ENCODE measurements around the gene RPS25. TPM values are rescaled to one million over a fixed set of nuclear protein-coding genes. Genes with fewer than 3 reads are reported as not detected.
"Not testable (repeated sequence)": the region's sequence is repeated elsewhere in the genome, so short reads cannot be mapped to it uniquely, and the experiment has no call there.

Gene RPS25
- total RNA-seq = 458 and 629 TPM in 2 replicates

DNA sequence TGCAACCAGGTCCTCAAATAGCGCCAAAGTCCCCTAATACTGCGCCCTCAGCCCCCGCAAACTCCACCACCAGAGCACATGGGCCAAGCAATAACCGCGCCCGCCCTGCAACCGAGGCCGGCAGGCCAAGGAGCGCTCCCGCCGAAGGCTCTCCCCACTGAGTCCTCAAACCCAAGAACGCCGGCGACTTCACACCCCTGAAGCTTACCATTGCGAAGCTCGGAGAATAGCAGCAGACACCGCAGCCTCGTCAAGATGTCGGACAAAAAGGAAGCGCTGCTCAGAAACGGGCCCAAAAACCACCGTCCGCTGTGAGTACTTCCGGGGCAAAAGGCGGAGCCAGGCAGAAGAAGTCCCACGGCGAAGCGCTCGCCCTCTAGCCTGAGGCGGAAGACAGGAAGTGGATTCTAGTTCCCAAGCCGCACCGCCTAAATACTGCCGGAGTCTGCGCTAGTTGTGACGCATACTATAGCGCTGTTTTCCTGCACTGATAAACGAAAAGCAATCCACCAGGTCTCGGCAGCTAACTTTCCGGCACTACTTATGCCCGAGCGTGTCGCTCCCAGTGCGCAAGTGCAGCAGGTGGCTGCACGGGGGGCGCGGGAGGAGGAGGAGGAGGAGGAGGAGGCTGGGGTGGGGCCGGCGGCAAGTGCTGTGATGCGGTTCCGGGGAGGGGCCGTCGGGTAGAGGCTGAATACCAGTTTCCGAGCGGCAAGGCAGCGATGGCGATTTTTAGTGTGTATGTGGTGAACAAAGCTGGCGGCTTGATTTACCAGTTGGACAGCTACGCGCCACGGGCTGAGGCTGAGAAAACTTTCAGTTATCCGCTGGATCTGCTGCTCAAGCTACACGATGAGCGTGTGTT is at the start of gene RPS25, which contains the start of gene TRAPPC4:
Gene RPS25 (minus strand): TSS at position 270 of the 865 bp plus-strand sequence. CDS start 59 bp downstream, at position 211.
Gene TRAPPC4 (plus strand): TSS at position 693 of the 865 bp plus-strand sequence. CDS start 30 bp downstream, at position 723.
- peak; percentile 93 to 97 for DNase-seq (ENCODE audit: low read depth in 2 of 2)

DNA sequence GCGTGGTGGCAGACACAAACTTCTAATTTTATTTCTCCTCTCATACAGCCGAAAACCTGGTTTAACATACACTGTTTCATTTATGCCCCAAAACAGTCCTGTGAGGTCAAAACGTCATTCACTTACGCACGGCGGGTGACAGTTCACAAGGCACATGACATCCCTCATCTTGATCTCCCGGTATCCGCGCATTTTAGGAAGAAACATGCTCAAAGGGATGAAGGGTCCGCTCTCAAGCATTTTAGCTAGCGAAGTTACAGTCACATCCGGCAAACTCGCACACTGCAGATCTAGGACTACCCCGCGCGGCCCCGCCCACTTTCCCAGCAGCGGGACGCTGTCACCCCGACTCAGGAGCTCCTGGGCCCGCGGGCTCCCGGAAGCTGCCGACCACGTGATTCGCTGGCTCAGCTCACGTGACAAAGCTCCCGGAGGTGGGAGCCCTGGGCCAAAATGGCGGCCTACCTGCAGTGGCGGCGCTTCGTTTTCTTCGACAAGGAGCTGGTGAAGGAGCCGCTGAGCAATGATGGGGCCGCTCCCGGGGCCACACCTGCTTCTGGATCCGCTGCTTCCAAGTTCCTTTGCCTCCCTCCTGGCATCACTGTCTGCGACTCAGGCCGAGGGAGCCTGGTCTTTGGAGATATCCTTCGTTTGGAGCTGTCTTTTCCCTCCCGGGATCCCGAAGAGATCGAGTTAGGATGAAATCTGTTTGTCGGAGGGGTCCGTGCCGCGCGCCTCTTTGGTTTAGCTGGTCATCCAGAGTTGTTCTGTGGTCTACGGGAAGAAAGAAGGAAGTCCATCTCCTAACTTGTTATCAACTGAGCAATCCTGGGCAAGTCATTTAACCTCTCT is 49.5 kb upstream of the RPS25 start, which contains the start of gene VPS11:
Gene VPS11 (plus strand): TSS at position 448 of the 852 bp plus-strand sequence. CDS start 6 bp downstream, at position 454.
- DNase-seq (ENCODE audit: low read depth in 2 of 2) = peak; percentile 86 to 96

GRCh38 chr11:119065369-119065768 is 47.2 kb upstream of the RPS25 start:
- DNase-seq (ENCODE audit: low read depth in 2 of 2) = peak; percentile 25 to 60

DNA sequence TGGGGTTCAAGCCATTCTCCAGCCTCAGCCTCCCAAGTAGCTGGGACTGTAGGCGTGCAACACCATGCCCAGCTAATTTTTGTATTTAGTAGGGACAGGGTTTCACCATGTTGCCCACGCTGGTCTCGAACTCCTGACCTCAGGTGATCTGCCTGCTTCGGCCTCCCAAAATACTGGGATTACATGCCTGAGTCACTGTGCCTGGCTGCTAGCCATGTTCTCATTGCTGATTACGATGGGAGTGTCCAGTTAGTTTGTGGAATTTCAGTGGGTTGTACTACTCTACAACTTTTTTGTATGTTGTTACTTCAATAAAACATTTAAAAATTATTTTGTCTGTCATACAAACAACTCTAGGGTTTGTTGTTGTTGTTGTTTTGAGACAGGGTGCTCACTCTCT is 44.6 kb upstream of the RPS25 start:
- DNase-seq (ENCODE audit: low read depth in 2 of 2) = no peak

DNA sequence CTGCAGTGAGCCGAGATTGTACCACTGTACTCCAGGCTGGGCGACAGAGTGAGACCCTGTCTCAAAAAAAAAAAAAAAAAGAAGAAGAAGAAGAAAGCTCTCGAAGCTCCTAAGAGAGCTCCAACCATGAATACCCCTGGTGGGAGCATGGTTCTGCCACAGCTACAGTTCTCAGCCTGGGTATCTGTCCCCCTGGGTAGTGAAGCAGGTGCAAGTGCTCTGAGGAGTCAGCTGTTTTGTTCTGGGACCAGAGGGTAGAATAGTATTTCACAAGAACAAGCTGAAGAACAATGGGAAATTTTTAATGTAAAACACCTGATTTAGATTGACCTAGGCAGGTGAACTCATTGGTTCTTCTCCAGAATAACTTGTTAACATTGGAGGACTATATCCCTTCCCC is 43.1 kb upstream of the RPS25 start:
- DNase-seq (ENCODE audit: low read depth in 2 of 2) = no peak

- not testable (repeated sequence) for DNase-seq (ENCODE audit: low read depth in 2 of 2)
Observed at GRCh38 chr11:119059128-119059527, 41.0 kb upstream of the RPS25 start.

GRCh38 chr11:119057000-119057769 is 39.0 kb upstream of the RPS25 start, which contains the start of gene HYOU1:
Gene HYOU1, minus strand, starts transcription at chr11:119057205. Its CDS starts 1,045 bp downstream, at chr11:119056160.
- peak; percentile 87 to 98 for DNase-seq (ENCODE audit: low read depth in 2 of 2)

GRCh38 chr11:119056421-119056999 is 38.4 kb upstream of the RPS25 start:
- peak in 1 of 2 donors; percentile 47 for DNase-seq (ENCODE audit: low read depth in 2 of 2)

- peak in 1 of 2 donors; percentile 54 for DNase-seq (ENCODE audit: low read depth in 2 of 2)
Observed at GRCh38 chr11:119055901-119056300, 37.8 kb upstream of the RPS25 start.

GRCh38 chr11:119054418-119054817 is 36.3 kb upstream of the RPS25 start:
- no peak for DNase-seq (ENCODE audit: low read depth in 2 of 2)

DNA sequence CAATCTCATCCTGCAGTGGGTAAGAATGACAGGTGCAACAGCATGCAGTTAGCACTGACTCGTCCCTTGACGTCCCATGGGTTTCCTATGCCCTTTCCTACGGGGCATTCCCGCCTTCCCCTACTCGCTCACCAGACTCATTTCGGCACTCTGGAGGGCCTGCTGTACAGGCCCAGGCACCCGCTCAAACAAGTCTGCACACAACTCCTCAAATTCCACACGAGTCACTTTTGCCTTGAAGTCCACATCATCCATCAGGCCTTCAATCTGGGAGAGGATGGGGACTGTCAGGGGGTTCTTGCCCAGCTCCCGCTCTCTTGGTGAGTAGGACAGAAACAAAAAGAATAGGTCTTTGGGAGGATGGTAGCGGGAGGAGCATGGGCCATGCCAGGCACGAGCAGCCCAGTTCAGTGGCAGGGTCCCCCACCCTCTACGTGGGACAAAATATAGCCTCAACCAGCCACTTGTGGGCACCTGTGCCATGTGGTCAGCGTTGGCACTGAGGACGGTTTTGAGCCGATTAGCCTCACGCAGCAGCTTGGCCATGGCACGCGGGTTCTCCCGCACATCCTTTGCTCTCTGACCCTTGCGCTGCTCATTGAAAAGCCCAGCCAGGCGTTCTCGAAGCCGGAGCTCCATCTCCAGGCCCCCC is 34.1 kb upstream of the RPS25 start:
- DNase-seq (ENCODE audit: low read depth in 2 of 2) = no peak

DNA sequence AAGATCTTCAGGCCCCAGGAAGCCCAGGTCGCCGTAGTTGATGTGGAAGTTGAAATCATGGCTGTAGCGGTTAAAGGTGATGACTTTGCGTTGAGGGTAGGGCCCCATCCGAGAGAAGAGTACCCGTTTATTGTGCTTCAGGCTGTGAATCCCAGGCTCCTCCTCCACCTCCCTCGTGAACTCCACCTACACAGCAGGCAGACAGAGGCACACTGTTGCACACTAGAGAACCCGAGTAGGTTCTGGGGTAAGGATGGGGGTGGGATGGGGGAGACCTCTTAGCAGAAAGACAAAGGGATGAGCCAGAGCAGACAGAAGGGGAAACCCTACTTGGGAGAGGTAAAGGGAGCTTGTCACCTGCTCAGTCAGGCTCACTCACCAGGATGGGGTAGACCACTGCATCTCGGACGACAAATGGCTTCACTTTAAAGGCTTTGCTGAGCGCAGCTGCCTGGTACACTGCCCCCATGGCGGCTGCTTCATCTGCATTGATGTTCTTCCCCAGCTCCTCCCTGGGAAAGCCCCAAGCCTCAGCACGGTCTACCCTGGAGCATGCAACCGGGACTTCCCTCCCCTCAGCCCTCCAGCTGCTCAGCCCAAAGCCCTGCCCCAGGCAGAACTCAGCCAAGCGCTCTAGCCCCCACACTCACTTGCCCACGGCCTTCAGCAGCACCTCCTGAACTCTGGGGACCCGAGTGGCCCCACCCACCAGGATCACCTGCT is 33.5 kb upstream of the RPS25 start:
- no peak for DNase-seq (ENCODE audit: low read depth in 2 of 2)

- no peak for DNase-seq (ENCODE audit: low read depth in 2 of 2)
Observed at GRCh38 chr11:119049081-119049480, 30.9 kb upstream of the RPS25 start.

DNA sequence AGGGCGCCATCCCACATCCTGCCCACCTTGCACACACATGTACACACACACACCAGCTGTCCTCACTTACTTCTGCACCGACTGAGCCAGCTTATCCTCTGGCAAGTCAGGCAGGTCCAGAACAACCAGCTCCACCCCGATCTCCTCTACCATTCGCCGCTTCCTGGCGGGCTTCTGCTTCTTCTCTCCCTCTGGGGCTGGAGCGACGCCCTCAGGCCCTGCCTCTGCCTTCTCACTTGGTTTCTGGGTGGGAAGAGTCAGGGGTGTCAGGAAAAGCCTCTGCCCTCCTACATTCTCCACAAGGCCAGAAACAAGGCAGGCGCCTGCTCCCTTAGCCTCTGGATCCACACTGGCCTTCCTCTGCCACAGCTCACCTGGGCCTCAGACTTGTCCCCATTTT is 30.5 kb upstream of the RPS25 start:
- no peak for DNase-seq (ENCODE audit: low read depth in 2 of 2)

GRCh38 chr11:119047205-119047604 is 29.1 kb upstream of the RPS25 start:
- no peak for DNase-seq (ENCODE audit: low read depth in 2 of 2)

DNA sequence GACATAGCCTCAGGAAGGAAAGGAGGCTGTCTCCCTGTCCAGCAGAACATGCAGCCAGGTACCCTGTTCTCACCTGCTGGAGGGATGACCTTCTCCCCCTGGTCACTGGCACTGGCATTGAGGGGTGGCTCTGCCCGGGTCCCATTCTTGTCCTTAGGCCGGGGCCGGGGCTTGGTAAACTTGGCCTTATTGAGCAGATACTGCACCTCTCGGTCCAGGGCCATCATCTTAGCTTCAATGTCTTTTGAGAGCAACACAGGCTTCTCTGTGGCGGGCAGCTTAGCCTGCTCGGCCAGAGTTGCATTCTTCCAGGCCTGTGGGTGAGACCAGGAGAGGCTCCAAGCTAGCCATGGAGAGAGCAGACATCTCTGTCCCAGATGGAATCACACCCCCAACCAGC is 28.3 kb upstream of the RPS25 start:
- DNase-seq (ENCODE audit: low read depth in 2 of 2) = no peak

DNA sequence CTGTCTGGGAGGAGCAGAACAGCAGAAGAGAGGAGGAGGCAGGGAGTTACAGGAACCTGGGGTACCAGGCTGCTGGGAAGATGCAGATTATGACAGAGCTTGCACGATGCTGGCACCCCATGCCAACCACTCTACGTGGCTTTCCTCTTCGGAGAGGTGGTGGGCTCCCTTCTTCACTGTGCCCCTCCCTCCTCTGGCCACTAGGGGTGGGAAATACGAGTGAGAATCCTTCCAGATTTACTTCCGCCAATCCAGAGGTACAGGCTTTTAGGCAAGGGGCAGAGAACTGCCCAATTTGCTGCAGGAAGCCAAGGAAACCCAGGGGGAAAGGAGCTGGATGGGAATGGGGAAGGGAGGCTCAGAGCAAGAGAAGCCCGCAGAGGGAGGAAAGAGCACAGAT is 26.6 kb upstream of the RPS25 start:
- no peak for DNase-seq (ENCODE audit: low read depth in 2 of 2)

DNA sequence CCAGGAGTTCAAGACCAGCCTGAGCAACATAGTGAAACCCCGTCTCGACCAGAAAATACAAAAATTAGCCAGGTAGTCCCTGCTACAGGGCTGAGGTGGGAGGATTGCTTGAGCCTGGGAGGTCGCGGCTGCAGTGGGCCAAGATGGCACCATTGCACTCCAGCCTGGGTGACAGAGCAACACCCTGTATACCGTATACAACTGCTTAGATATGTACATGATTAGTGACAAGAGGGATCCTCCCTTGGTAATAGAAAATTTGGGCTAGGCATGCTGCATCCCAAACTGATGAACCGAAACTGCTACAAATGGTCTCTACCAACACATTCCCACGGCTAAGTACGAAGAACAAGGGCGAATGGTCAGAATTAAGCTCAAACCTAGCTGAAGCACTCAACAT is 24.8 kb upstream of the RPS25 start:
- no peak for DNase-seq (ENCODE audit: low read depth in 2 of 2)

GRCh38 chr11:119041821-119042514 is 23.8 kb upstream of the RPS25 start:
- no peak for DNase-seq (ENCODE audit: low read depth in 2 of 2)

All from dermis microvascular lymphatic vessel endothelial cell (primary cell).